C4-2B (cell line): ENCODE data around the gene DOCK3.

Source experiments
- H3K27ac ChIP-seq: fragments of 450-650 bp; 2 replicates; pipeline ENCODE4 v1.5.1; 2017
- ZFX ChIP-seq: fragments of 450-650 bp; IDR thresholded peaks from 2 replicates; pipeline ENCODE4 v1.6.1; 2017
- TF ChIP-seq, protein P1 (sequence below): fragments of 450-650 bp; conservative IDR thresholded peaks from 2 replicates; pipeline ENCODE4 v1.5.1; 2017; ENCODE audit warnings: mild to moderate bottlenecking

DOCK3 gene

DNA sequence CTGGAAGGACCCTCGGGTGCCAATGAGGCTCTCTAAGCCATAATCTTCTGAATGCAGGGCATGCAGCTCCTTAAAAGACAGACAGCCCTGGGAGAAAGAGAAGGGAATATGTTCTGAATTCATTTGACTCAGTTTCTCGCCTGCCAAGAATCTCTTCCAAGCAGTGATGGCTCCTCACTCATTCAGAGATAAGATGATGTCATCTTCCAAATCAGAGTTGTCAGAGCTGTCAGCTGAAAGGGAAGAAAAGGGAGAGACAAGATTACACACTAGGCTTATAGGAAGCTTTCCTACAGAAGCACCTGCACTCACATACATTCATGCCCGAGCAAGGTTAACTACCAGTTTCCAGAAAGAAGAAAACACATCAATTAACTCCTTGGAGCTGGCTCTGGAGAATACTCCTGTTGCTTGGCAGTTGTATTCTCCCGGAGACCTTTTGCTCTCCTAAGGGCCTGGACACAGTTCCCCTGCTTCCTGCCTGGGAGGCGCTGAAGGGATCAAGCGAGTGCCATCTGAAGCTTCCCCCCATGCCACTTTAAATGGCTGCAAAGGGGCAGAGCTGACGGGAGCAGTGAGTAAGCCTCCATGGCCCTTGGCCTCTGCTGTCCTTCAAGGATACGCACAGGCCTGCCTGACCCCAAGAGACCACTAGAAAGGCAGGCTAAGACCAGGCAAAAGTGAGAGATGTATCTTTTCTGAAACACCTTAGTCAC is 724.0 kb downstream of the DOCK3 start:
- TF ChIP-seq, protein P1, sequence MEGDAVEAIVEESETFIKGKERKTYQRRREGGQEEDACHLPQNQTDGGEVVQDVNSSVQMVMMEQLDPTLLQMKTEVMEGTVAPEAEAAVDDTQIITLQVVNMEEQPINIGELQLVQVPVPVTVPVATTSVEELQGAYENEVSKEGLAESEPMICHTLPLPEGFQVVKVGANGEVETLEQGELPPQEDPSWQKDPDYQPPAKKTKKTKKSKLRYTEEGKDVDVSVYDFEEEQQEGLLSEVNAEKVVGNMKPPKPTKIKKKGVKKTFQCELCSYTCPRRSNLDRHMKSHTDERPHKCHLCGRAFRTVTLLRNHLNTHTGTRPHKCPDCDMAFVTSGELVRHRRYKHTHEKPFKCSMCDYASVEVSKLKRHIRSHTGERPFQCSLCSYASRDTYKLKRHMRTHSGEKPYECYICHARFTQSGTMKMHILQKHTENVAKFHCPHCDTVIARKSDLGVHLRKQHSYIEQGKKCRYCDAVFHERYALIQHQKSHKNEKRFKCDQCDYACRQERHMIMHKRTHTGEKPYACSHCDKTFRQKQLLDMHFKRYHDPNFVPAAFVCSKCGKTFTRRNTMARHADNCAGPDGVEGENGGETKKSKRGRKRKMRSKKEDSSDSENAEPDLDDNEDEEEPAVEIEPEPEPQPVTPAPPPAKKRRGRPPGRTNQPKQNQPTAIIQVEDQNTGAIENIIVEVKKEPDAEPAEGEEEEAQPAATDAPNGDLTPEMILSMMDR: no peak
- no peak for TF ChIP-seq ZFX
- no peak overlapping the region for H3K27ac ChIP-seq

DNA sequence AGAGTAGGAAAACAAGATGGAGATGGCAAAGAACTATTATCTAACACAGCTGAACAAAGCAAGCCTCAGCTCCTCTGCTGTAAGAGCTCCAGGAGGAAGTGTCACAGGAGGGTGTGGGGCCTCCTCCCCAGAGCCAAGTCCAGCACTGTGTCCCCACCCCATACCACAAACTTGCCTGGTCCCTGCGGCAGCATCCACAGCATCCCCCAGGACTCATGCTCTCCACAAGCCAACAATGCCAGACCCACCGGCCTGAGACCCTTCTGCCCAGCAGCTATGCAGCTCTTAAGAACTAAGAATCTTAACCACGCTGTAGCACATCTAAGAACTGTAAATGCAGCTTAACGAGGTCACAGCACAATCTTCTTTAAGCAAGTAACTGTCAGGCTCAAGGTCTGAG is 725.4 kb downstream of the DOCK3 start:
- H3K27ac ChIP-seq: no peak overlapping the region
- TF ChIP-seq, protein P1: no peak
- TF ChIP-seq ZFX: no peak

DNA sequence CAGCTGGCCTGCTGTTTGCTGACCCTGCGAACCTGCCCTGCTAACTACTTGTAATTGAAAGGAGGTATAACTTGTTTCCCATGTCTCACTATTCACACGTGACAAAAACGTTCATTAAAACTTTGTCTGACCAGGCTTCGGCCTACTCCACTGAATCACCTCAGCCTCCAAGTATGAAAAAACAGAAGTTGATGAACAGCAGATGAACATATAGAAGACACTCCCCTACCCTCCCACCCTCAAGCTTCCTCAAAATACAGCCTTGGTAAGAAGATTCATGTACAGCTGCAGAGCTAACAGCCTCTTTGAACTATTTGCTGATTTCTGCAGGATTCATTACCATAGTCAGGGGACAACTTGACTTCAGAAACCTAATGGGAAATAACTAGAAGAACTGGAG is 727.0 kb downstream of the DOCK3 start:
- H3K27ac ChIP-seq: no peak overlapping the region
- no peak for TF ChIP-seq ZFX
- TF ChIP-seq, protein P1: no peak

DNA sequence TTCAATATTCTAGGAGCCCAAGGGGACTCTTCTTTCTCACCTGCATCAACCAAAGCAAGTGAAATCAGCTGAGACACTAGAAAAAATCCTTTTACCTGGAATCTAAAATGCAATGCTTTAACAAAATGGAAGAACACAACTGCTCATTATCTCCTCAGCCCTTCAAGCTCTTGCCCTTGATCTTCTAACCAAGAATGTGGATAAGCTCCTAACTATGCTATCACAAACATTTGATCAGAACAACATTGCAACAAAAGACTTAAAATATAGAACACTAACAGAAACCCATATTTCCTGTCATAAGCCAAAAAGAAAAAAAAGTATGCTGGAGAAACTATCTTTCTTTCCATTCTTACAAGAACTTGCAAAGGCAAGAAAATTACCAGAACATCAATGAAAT is 728.9 kb downstream of the DOCK3 start:
- TF ChIP-seq ZFX: no peak
- TF ChIP-seq, protein P1: no peak

DNA sequence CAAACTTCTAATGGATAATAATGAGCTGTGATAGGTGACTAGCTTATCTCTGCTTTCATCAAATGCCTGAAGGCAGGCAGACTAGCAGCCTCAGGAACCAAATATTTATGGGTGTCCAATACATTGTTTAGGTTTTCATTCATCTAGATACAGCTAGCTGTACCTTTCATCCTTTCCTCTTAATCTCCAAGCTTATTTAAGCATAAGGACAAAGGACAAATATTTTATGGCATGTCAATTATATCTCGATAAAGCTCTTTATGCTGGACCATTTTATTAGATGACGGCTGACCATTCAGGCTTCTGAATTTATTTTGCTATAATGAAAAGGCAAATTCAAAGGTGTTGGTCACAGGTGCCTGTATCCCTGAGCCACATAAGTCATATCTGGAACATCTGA is 733.3 kb downstream of the DOCK3 start:
- H3K27ac ChIP-seq: no peak overlapping the region
- TF ChIP-seq, protein P1: no peak

More for the DNA sequence above, 728.9 kb downstream of the DOCK3 start:
- H3K27ac ChIP-seq: no peak overlapping the region

DNA sequence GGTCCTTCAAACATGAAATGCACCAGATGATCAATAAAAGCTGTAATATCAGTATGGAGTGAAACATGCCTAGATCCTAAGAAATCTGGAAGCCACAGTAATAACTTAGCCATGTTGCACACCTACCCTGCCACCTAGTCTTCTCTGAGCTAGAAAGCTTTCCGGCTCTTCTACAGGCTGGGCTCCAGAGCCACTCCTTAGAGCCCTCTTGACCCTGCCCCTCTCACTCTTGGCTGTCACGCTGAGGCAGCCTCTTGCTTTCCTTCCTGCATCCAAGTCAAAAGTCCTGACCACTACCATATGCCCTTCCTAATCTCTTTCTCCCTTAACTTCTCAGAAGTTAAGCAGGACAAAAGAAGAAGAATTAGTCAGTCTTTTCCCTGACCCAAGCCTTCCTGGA is 734.1 kb downstream of the DOCK3 start:
- no peak overlapping the region for H3K27ac ChIP-seq
- TF ChIP-seq, protein P1: no peak
- no peak for TF ChIP-seq ZFX

DNA sequence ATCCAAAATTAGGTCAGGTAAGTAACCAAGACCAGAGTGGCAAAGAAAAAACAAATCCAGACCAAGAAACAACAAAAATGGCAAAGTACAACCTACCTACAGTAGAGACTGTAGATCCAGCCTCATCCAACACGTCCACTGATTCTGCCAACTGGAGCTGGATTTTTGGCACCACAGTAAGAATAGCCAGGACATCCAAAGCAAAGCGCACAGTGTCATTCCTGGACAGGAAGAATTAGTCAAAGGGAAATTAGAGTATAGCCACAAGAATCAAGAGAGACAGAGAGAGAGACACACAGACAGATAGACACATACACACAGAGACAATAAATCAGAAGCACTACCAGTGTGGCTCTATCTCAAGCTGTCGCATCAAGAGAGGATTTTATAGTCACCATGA is 747.5 kb downstream of the DOCK3 start:
- TF ChIP-seq, protein P1: no peak
- no peak for TF ChIP-seq ZFX
- H3K27ac ChIP-seq: no peak overlapping the region
